ENCODE results near the gene CD7. TPM values are rescaled to one million over a fixed set of nuclear protein-coding genes. Genes with fewer than 3 reads are reported as not detected.

CD7 gene
- total and polyA plus RNA-seq, 2 donors (not counting 3 experiments of a cell fraction or from before 2014, with no cell fraction given), result not detected

DNA sequence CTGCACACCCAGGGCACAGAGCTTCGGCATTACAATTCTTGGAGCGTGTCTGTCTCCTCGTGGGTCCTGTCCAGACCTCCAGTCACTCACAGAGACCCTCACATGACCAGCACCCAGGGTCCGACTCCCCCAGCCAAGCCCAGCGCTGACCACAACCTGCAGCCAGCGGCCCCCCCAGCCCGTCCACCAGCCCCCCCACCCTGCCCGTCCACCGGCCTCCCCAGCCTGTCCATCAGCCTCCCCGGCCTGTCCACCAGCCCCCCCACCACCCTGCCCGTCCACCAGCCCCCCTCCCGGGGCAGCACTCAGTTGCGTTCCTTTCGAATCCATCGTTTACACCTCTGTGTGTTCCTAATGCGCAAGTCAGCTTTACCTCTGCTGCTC lies 10.3 kb upstream of the CD7 start:
- Histone ChIP-seq H4K20me1 (replicated peaks; ENCODE audit: control insufficient read depth, extremely low read depth, insufficient read depth, low read length) (no peaks in the 10 kb centered on the region), H3K9me1 (replicated peaks; ENCODE audit: control insufficient read depth, extremely low read depth, insufficient read depth, low read length) (no peaks in the 10 kb centered on the region), H3K9ac (replicated peaks; ENCODE audit: extremely low read depth, insufficient read depth, low read length) (no peak overlapping the region), H3K4me2 (ENCODE audit: insufficient read depth, low read length) (no peak overlapping the region), H3K4me1 (ENCODE audit: control insufficient read depth, extremely low read depth, insufficient read depth, low read length) (no peaks in the 10 kb centered on the region), H3K36me3 (ENCODE audit: control insufficient read depth in 2 of 2, extremely low read depth in 1 of 2, insufficient read depth in 2 of 2, low read length in 2 of 2) (no peaks in the 10 kb centered on the region), H3K79me2 (ENCODE audit: control insufficient read depth, insufficient read depth, low read length) (no peaks in the 10 kb centered on the region), H3K9me3 (replicated peaks; ENCODE audit: control insufficient read depth, insufficient read depth, low read length) (no peaks in the 10 kb centered on the region), H3K4me3 (replicated peaks in 1 of 3; ENCODE audit: insufficient read depth in 1 of 3, low read depth in 1 of 3, low read length in 3 of 3) (no peak overlapping the region), H3K27me3 (ENCODE audit: control insufficient read depth in 2 of 2, insufficient read depth in 2 of 2, low read length in 2 of 2) (no peaks in the 10 kb centered on the region), H3K27ac (ENCODE audit: insufficient read depth, low read depth, low read length) (no peak overlapping the region), H2AFZ (ENCODE audit: low read depth, low read length) (no peak overlapping the region)
- POLR2A ChIA-PET, result no interaction called here
- FAIRE-seq (no peak), DNase-seq (ENCODE audit: low read depth, low spot score) (no peak)
- dilution Hi-C loops (cut with MboI; ENCODE audit: extremely low pct_ligation_motif_present, low sequenced_read_pairs) (no loop called here), intact Hi-C loops (cut with micrococcal nuclease) (no loop called here)
- no TSS peak for BruUV-seq (replicated peaks)
- CTCF ChIA-PET, result no interaction called here
- TF ChIP-seq, protein P1, sequence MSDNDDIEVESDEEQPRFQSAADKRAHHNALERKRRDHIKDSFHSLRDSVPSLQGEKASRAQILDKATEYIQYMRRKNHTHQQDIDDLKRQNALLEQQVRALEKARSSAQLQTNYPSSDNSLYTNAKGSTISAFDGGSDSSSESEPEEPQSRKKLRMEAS (IDR thresholded peaks at IDR 0.05; ENCODE audit: insufficient read depth, insufficient read length), result no peak
- TF ChIP-seq GATA2 (IDR thresholded peaks at IDR 0.05; ENCODE audit: insufficient read depth, insufficient read length, low read depth, low read length) (no peak), POLR2A (IDR thresholded peaks at IDR 0.05; ENCODE audit: low read depth, low read length) (no peak), FOS (IDR thresholded peaks at IDR 0.05; ENCODE audit: borderline replicate concordance, insufficient read depth, low read length) (no peak), EZH2 (IDR thresholded peaks at IDR 0.05; ENCODE audit: borderline replicate concordance, low read depth, low read length, severe bottlenecking) (no peak), JUN (IDR thresholded peaks at IDR 0.05; ENCODE audit: borderline replicate concordance, insufficient read depth, insufficient read length, low read depth) (no peak), MYC (IDR thresholded peaks at IDR 0.05; ENCODE audit: low read depth, low read length) (no peak), POLR2AphosphoS5 (IDR thresholded peaks at IDR 0.05; ENCODE audit: insufficient read depth, low read depth, low read length) (no peak)
- TF ChIP-seq, protein P2, sequence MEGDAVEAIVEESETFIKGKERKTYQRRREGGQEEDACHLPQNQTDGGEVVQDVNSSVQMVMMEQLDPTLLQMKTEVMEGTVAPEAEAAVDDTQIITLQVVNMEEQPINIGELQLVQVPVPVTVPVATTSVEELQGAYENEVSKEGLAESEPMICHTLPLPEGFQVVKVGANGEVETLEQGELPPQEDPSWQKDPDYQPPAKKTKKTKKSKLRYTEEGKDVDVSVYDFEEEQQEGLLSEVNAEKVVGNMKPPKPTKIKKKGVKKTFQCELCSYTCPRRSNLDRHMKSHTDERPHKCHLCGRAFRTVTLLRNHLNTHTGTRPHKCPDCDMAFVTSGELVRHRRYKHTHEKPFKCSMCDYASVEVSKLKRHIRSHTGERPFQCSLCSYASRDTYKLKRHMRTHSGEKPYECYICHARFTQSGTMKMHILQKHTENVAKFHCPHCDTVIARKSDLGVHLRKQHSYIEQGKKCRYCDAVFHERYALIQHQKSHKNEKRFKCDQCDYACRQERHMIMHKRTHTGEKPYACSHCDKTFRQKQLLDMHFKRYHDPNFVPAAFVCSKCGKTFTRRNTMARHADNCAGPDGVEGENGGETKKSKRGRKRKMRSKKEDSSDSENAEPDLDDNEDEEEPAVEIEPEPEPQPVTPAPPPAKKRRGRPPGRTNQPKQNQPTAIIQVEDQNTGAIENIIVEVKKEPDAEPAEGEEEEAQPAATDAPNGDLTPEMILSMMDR (IDR thresholded peaks at IDR 0.05; ENCODE audit: extremely low read depth in 1 of 2, insufficient read depth in 1 of 2, low read depth in 1 of 2, low read length in 2 of 2), result no peak

Data from endothelial cell of umbilical vein (primary cell).